ENCODE results near the gene RABL3.
"Not testable (repeated sequence)": the region's sequence is repeated elsewhere in the genome, so short reads cannot be mapped to it uniquely, and the experiment has no call there.

Gene RABL3

GRCh38 chr3:120745466-120745865 is 3.1 kb upstream of the RABL3 start:
- DNase-seq (ENCODE audit: low read depth in 1 of 2, low spot score in 1 of 2): no peak

GRCh38 chr3:120743556-120744195 is 1.4 kb upstream of the RABL3 start:
- no peak for DNase-seq (ENCODE audit: low read depth in 1 of 2, low spot score in 1 of 2)

GRCh38 chr3:120742849-120743365 is 591 bp upstream of the RABL3 start:
- no peak for DNase-seq (ENCODE audit: low read depth in 1 of 2, low spot score in 1 of 2)

- DNase-seq (ENCODE audit: low read depth in 1 of 2, low spot score in 1 of 2): no peak
Measured at GRCh38 chr3:120741837-120742197, 499 bp downstream of the RABL3 start.

GRCh38 chr3:120741320-120741719 is 996 bp downstream of the RABL3 start:
- no peak for DNase-seq (ENCODE audit: low read depth in 1 of 2, low spot score in 1 of 2)

- DNase-seq (ENCODE audit: low read depth in 1 of 2, low spot score in 1 of 2): not testable (repeated sequence)
Measured at GRCh38 chr3:120738006-120738405, 4.3 kb downstream of the RABL3 start.

GRCh38 chr3:120730576-120731542 is 11.5 kb downstream of the RABL3 start:
- no peak for DNase-seq (ENCODE audit: low read depth in 1 of 2, low spot score in 1 of 2)

- DNase-seq (ENCODE audit: low read depth in 1 of 2, low spot score in 1 of 2): no peak
Measured at GRCh38 chr3:120726791-120727190, 15.5 kb downstream of the RABL3 start.

GRCh38 chr3:120719167-120719834 is 23.0 kb downstream of the RABL3 start:
- peak; percentile 25 to 67 for DNase-seq (ENCODE audit: low read depth in 1 of 2, low spot score in 1 of 2)

GRCh38 chr3:120713262-120713661 is 29.1 kb downstream of the RABL3 start:
- no peak for DNase-seq (ENCODE audit: low read depth in 1 of 2, low spot score in 1 of 2)

- DNase-seq (ENCODE audit: low read depth in 1 of 2, low spot score in 1 of 2): no peak
Measured at GRCh38 chr3:120710369-120710768, 31.9 kb downstream of the RABL3 start.

GRCh38 chr3:120708408-120708807 is 33.9 kb downstream of the RABL3 start:
- no peak for DNase-seq (ENCODE audit: low read depth in 1 of 2, low spot score in 1 of 2)

- no peak for DNase-seq (ENCODE audit: low read depth in 1 of 2, low spot score in 1 of 2)
Measured at GRCh38 chr3:120706950-120707349, 35.4 kb downstream of the RABL3 start.

- DNase-seq (ENCODE audit: low read depth in 1 of 2, low spot score in 1 of 2): no peak
Measured at GRCh38 chr3:120705884-120706582, 36.3 kb downstream of the RABL3 start.

- DNase-seq (ENCODE audit: low read depth in 1 of 2, low spot score in 1 of 2): no peak
Measured at GRCh38 chr3:120699333-120699732, 43.0 kb downstream of the RABL3 start.

GRCh38 chr3:120693439-120694171 is 48.7 kb downstream of the RABL3 start:
- no peak for DNase-seq (ENCODE audit: low read depth in 1 of 2, low spot score in 1 of 2)

GRCh38 chr3:120689395-120689794 is 52.9 kb downstream of the RABL3 start:
- no peak for DNase-seq (ENCODE audit: low read depth in 1 of 2, low spot score in 1 of 2)

- no peak for DNase-seq (ENCODE audit: low read depth in 1 of 2, low spot score in 1 of 2)
Measured at GRCh38 chr3:120688121-120688520, 54.2 kb downstream of the RABL3 start.

- no peak for DNase-seq (ENCODE audit: low read depth in 1 of 2, low spot score in 1 of 2)
Measured at GRCh38 chr3:120685411-120685810, 56.9 kb downstream of the RABL3 start.

- DNase-seq (ENCODE audit: low read depth in 1 of 2, low spot score in 1 of 2): no peak
Measured at GRCh38 chr3:120684896-120685295, 57.4 kb downstream of the RABL3 start.

Measured in activated T-helper 1 cell treated with anti-CD3 and anti-CD28 coated beads, Interleukin-2, amount 50 U/mL, for 16 hours (primary cell).